ENCODE results near the gene UPK2.

UPK2 gene

GRCh38 chr11:118956094-118956846 lies at the start of gene UPK2:
Gene UPK2, plus strand, starts transcription at chr11:118956298. Its CDS starts 53 bp downstream, at chr11:118956351.
- DNase-seq = peak; percentile 93

GRCh38 chr11:118907051-118908042 lies 48.8 kb upstream of the UPK2 start:
- peak; percentile 97 for DNase-seq

GRCh38 chr11:118908264-118908663 lies 47.8 kb upstream of the UPK2 start:
- no peak for DNase-seq

GRCh38 chr11:118908901-118909618 lies 47.0 kb upstream of the UPK2 start:
- DNase-seq = peak; percentile 97

DNA sequence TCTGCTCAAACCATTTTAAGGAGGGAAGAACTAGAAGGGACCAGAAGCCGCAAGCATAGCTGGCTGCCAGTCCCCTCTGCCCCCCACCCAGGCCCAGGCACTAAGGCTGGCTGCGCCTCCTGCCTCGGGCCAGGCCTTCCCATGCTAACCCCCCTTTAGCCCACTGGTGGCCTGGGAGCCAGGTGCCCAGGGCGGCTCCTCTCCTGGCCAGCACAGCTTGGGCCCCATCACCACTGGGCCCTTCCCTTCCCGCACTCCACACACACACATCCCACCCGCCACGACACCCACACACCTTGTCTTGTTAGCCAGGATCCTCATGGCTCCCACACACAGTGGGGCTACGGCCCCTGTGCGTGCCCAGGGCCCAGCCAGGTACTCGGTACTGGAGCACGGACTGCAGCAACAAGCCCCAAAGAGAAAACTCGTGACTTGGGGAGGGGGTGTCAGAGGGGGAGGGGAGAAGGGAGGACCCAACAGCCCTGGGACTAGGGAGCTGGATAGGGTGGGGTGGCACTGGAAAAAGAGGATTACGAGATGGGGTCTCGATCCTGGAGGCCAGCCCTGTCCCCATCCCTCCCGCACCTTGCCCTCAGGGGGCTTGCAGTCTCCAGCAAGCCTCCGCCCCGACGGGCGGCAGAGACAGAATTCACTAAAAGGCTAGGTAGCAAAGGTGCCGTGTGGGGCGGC lies 46.3 kb upstream of the UPK2 start:
- DNase-seq = peak; percentile 61

- peak; percentile 87 for DNase-seq
These were observed 45.6 kb upstream of the UPK2 start for GRCh38 chr11:118910309-118911112.

DNA sequence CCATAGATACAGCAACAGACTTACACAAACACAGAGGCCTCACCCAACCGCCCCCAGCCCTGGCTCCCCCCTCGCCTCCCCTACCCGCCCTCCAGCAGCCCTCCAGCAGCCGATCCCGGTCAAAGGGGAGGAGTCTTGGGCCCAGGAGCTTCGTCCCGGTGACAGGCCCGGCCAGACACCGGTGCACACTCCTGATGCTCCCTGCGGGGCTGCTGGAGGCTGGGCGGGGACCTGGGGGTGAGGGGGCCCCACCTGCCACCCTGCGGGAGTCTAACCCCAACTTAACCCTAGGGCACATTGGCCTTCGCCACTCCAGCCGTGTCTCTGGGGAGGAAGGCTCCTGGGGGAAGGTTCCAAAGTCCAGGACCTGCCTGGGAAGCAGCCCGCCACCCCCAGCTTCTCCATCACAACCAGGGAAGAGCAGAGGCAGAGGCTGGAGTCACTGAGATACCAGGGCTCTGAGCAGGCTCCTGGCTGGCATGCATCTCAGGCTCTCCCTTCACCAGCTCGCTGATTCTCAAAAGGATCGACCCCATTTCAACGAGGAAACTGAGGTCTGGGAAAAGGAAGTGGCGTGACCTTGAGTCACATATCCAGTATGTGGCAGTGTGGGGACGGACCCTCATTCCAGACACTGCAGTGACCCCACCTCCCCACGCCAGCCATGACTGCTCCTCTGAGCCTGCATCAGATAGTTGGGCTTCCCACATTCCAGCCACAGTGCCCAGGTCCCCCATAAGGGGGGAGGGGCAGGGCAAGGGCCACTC lies 44.8 kb upstream of the UPK2 start:
- DNase-seq = no peak

- DNase-seq = peak; percentile 82
These were observed 44.0 kb upstream of the UPK2 start for GRCh38 chr11:118911880-118912741.

GRCh38 chr11:118912742-118913410 lies 43.2 kb upstream of the UPK2 start:
- DNase-seq = no peak

DNA sequence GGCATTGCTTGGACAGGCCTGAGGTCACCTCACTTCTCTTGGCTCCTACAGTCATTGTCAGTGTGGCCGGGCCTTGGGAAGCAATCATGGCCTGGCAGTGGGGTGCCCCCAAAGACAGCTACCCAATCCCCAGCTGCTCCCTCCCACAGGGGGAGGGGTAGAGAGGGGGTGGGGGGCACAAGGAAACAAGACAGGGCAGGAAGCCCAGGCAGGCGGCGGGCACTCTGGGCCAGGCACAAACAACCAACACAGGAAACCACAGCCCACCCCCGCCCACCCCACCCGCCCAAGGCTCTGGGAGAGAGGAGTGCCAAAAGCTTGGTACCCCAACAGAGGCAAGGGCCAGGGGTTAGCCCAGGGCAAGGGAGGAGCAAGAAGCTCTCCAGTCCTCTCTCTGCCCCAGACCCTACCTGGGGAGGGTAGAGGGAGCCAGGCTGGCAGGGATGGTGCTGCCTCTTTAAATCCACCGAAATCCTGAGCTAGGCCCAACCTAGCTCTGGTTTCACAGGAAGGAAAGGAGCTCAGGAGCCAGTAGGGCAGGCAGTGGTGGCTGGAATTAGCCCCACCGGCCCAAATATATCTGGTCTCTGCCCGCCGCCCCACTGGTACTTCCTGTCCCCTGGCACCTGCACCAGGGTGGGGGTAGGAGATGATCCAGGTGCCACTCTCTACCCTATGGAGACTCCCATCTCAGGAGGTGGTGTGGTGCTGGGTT lies 42.5 kb upstream of the UPK2 start:
- DNase-seq = peak; percentile 21

DNA sequence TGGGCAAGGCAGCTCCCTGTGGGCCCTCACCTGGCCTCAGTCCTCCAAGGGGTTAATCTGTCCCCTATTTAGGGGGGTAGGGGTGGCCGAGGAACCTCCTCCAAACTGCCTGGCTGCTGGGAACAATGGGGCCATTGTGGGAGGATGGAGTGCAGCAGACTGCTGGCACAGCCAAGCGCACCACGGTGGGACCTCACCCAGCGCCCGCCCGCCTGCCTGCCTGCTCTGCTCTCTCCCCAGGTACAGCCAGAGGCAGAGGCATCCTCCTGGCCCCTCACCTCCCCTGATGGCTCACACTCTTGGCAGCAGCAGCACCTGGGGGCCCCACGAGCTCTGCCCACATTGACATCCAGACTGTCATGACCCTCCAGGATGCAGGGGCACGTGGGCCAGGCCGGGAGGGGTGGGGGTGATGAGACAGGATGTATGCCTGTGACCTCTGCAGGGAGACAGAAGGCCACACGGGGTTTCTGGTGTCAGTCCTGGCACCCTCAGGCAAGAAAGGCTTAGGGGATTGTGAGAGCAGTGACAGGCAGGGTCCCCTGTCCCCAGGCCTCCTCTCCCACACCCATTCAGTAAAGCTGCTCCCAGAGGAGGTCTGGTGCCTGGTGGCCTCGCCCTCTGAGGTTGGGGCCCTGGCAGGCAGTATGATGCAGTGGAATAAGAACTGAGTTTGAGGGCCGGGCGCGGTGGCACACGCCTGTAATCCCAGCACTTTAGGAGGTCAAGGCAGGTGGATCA lies 41.8 kb upstream of the UPK2 start:
- peak; percentile 84 for DNase-seq

DNA sequence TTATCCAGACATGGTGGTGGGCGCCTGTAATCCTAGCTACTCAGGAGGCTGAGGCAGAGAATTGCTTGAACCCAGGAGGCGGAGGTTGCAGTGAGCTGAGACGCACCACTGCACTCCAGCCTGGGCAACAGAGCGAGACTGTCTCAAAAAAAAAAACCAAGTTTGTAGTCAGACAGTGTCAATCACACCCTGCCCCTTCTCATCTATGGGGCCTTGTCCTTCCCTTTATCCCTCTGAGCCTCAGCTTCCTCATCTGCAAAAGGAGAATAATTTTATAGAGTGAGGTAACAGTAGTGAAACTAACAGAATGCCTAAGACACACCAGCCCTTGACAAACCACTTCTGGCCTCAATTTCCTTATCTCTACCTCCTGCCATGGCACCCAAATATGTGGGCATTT lies 41.1 kb upstream of the UPK2 start:
- DNase-seq = no peak

- no peak for DNase-seq
These were observed 40.7 kb upstream of the UPK2 start for GRCh38 chr11:118915396-118915795.

DNA sequence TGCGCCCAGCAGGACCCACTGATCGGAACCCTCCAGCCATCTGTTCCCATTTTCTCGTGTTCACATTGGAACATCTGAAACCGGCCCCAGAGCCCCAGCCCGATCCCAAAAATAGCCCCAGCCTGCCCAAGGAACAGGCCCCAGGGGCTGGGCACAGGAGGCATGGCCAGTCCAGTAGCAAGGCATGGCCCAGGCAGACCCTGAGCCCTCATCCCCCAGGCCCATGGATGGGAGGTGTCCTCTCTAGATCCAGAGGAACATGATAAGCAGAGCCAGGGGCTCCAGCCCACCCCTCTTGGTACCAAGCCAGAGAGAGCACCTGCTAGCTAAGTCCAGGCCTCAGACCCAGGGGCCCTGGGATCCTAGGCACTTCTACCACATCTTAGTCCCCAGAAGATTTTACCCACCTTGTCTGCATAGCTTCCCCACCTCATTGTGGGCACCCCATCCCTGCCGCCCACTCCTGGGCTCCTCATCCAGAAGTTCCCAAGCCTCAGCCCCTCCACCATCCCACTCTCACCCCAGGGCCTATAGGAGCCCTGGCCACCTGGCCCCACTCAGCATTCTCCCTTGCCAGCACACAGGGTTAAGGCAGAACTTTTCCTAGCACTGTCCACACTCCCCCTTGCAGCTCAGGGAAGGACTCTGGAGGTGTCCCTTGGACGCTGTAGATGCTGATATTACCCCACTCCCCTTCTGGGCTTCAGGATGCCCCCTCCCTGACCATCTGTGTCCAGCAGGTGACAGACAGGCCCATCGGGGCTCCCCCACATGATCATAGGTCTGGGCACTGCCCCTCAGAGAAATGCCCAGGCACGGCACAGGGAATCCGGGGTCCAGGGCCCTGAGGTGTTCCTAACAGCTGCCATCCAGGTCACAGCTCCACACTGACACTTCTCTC lies 39.9 kb upstream of the UPK2 start:
- DNase-seq = peak; percentile 21

- DNase-seq = peak; percentile 56
These were observed 39.2 kb upstream of the UPK2 start for GRCh38 chr11:118916842-118917388.

DNA sequence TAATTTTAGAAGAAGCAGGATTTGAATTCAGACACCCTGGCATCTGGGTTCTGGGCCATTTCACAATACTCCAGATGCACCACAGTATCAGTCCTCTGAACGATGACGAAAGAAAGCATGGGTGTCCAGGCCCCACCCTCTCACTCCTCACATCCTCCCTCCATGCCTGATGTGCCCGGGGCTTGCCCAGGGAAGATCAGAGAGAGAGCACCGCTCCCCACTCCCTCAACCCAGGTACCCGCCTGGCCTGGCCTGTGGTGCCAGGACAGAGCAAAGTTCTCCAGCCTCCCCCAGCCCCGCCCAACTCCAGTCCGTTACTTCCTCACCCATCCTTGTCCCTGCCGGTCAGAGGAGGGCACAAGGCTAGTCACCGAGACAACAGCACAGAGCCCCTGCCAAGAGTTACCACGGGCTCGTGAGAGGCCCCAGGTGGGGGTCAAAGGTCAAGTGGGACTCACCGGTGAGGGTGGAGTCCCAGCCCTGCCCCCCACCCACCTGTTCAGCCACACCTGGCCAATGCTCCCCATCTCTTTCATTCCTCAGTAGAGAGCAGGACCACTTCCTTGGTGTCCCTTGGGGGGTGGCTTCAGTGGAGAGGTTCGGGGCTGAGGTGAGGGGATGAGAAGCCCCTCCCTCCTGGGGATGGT lies 38.5 kb upstream of the UPK2 start:
- no peak for DNase-seq

All from eye (tissue), 1 donor.